Left renal cortex interstitium (tissue), 4 donors: ENCODE results near the gene BOLA1. TPM values are rescaled to one million over a fixed set of nuclear protein-coding genes. Genes with fewer than 3 reads are reported as not detected.
A peak's percentile ranks its signal among the peaks of the same experiment; 100 is the strongest.
"Not testable (repeated sequence)": the region's sequence is repeated elsewhere in the genome, so short reads cannot be mapped to it uniquely, and the experiment has no call there.

Experiments
- DNase-seq, 4 donors: peaks; one replicate each; pipeline ENCODE4 v3.0.0-alpha.2; 2013; ENCODE audit warnings: low read depth in 4 of 4, low spot score in 2 of 4, missing footprints in 1 of 4
- polyA plus RNA-seq, 4 donors: library from polyadenylated mRNA; unstranded; fragments of 120-200 nt; gene quantifications; one replicate each; pipeline ENCODE4 v1.2.1, GENCODE V29; 2013; ENCODE audit not compliant: insufficient read length in 4 of 4

Gene BOLA1
- polyA plus RNA-seq, 4 donors: 20.6 to 29.5 (median 25.6) TPM

DNA sequence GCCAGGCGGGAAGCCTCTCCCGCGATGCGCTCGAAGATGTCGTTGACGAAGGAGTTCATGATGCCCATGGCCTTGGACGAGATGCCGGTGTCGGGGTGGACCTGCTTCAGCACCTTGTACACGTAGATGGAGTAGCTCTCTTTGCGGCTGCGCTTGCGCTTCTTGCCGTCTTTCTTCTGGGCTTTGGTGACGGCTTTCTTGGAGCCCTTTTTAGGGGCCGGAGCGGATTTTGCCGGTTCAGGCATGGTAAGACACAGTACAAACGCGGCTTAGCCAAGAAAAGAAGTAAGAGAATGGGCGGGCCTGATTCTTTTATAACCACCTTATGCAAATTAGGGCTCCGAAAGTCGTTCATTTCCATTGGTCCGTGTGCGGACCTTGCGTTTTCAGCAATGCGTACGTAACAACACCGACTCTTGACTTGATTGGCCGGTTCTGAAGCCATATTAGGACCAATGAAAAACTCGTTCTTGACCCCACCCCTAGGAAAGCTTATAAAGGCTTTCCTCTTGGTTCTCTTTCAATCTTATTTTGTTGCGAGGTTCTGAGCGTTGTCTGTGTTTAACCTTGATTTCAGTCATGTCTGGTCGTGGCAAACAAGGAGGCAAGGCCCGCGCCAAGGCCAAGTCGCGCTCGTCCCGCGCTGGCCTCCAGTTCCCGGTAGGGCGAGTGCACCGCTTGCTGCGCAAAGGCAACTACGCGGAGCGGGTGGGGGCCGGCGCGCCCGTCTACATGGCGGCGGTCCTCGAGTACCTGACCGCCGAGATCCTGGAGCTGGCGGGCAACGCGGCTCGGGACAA lies 12.8 kb upstream of the BOLA1 start:
- DNase-seq: peak; percentile 97 to 99 (median 98)

DNA sequence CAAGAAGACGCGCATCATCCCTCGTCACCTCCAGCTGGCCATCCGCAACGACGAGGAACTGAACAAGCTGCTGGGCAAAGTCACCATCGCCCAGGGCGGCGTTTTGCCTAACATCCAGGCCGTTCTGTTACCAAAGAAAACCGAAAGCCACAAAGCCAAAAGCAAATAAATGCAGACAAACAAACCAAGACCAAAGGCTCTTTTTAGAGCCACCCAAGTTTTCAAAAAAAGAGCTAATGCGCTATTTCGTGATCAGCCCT lies 12.2 kb upstream of the BOLA1 start:
- not testable (repeated sequence) for DNase-seq

- DNase-seq: peak; percentile 92 to 98 (median 96)
Observed at GRCh38 chr1:149887456-149888246, 11.7 kb upstream of the BOLA1 start.

DNA sequence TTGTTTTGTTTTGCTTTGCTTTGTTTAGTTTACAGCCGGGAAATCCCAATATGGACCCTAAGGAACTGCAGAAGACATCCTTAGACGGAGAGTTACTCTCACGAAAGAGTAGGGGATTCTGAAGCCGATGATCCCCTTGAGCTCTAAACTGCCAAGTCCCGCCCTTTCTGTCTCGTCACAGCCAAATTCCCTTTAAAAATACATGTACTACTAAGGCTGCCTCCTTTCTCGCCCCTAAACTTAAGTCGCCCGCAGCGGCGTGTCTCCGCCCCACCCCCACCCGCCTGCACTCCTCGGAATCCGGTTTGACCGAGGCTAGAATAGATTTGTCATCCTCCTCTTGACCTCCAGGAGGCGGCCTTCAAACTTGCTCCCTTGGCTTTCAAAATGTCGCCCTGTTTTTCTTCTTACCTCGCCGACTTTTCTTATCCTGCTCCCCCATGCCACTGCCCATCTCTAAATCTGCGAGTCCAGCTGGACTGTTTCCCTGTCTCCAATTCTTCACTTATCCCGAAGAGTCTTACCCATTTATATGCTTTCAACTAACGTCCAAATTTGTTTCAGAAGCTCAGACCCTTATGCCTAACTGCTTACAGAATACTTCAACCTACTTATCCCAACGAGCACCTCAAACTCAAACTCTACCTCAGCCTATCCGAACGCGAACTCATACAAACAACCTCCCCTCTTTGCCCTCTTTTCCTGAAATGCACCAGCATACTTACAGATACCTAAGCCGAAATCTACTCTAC lies 10.9 kb upstream of the BOLA1 start:
- peak; percentile 83 to 92 (median 87) for DNase-seq

- DNase-seq: peak in 1 of 4 donors; percentile 59
Observed at GRCh38 chr1:149888999-149889289, 10.4 kb upstream of the BOLA1 start.

- DNase-seq: no peak
Observed at GRCh38 chr1:149896575-149896974, 2.8 kb upstream of the BOLA1 start.

DNA sequence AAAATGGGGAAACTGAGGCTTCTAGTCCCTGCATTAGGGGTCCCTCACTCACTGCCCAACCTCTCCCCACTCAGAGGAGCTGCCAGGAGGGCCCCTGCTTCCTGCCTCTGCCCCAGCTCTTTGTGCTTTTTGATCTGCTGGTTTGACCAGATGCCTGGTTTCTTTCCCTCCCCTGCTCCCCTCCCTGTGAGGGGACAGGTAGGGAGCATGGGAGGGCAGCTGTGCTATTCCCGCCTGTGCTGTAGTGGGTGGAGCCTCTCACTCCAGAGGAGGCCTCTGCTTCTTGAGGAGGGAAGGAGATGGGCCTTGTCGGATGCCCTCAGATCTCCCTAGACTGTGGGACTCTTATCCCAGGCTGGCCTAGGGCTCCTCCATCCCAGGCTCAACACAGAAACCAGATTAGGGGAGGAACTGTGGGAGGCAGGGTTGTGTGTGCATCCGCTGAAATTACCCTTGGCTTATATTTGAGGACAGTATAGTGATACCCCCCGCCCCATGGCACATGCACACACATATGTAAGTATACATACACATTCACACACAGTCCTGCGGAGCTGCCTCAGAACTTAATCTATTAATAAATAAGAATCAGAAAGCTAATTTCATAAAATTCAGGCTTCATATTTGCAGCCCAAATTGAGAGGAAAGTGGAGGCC lies 4.6 kb downstream of the BOLA1 start:
- DNase-seq: no peak

GRCh38 chr1:149906570-149907075 lies 7.3 kb downstream of the BOLA1 start:
- no peak for DNase-seq

DNA sequence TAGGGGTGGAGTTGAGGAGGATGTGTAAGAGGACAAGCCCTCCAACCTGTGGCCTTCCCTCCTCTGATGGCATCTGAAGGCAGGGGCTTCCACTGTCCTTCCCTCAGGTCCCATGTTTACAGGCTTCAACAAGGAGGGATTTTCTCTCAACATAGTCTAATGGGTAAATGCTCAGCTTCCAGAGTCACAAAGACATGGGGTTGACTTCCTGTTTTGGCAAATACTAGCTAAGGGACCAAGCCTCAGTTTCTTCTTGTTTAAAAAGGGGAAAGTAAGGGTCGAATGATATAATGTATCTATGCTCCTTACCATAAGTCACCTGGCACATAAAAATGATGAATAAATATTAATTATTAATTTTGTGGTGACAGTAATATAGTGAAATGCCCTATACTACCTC lies 15.2 kb downstream of the BOLA1 start:
- no peak for DNase-seq

DNA sequence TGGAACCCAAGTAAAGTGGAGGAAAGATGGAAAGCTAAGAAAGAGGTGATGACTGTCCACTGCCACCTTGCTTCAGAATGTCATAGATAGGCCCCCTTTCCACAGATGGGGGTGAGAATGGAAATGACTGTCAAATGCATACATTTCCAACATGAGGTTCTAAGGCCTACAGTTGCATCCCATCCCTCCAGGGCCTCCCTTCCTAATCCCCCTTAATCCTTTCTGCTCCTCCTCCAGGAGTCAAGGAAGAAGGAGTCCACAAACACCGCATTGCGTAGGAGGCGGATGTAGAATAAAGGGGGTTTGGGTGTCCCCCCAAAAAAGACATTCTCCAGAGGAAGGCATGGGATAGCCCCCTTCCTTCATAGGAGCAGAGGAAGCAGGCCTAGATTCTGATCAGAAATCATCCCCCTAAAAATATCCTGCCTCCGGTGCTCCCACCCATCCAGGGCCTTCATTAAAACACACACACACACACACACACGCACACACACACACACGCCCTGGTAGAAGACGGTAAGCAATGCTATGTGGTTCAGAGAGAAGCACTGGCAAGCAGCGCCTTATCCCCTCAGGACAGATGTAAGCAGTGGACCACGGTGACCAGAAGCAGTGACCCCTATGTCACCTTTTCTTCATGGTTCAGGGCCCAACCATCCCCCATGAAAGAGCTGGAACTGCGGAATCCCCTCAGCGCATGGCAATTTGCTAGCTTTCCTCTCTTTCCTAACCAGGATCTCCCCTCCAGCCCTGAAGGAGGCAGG lies 16.2 kb downstream of the BOLA1 start:
- DNase-seq: no peak

DNA sequence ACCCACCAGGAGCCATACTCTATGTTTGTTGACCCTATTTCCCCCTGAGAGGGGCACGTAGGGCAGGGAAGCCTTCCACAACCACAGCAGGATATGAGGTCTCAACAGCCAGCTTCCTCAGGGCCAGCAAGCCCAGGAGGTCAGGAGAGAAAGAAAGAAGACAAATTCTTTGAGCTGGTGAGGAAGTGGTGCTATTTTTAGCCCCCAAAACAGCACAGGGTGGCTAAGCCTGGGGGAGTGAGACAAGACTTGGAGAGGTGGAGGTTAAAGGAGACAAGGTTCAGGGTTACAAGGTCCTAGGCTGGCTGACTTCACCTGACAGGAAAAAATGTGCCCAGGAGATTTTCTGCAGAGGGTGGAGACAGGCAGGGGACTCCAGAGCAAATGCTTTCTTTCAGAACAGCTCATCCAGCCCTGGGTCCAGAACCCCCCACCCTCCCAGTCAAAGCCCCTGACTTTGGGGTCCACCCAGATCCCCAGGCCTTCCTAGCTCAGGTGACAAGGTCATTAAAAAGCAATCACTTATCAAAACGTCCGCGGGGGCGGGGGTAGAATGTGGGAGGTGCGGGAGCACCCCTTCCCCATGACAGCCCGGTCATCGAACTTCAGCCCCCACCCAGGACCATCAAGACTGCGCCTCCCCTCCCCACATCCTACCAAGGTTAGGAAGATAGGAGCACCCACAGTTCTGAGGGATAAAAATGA lies 17.0 kb downstream of the BOLA1 start:
- no peak for DNase-seq

GRCh38 chr1:149916898-149917252 lies 17.5 kb downstream of the BOLA1 start:
- DNase-seq: no peak

DNA sequence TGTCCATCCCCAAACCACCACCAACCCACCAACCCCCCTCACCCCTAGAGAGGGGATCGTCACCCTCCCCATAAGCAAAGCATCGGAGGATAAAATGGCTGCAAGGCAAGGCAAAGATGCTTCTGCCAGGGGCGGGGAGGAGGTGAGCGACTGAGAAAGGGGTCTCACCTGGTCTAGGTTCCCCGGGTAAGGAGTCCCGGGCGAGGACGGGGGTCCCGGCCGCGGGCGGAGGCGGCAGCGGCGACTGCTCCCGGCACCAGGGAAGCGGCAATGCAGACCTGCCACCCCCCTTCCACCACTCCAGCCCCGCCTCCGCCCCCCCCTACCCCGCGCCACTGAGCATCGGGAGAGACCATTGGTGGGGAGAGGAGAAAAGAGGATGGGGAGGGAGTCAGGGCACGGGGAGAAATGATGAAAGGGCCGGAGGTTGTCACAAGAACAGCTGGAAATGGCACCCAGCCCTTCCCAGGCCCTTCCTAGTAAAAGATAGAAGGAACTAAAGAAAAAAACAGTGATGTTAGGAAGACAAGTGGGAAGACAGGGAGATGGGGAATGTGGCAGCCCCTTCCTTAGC lies 18.3 kb downstream of the BOLA1 start, which contains the start of gene SV2A:
Gene SV2A (minus strand): TSS at position 274 of the 574 bp plus-strand sequence. CDS start 4,004 bp downstream, outside the sequence.
- no peak for DNase-seq

- no peak for DNase-seq
Observed at GRCh38 chr1:149923626-149924025, 24.3 kb downstream of the BOLA1 start.

- DNase-seq: no peak
Observed at GRCh38 chr1:149925345-149925744, 26.0 kb downstream of the BOLA1 start.

- no peak for DNase-seq
Observed at GRCh38 chr1:149925751-149926150, 26.4 kb downstream of the BOLA1 start.

GRCh38 chr1:149926296-149926695 lies 26.9 kb downstream of the BOLA1 start:
- DNase-seq: no peak

DNA sequence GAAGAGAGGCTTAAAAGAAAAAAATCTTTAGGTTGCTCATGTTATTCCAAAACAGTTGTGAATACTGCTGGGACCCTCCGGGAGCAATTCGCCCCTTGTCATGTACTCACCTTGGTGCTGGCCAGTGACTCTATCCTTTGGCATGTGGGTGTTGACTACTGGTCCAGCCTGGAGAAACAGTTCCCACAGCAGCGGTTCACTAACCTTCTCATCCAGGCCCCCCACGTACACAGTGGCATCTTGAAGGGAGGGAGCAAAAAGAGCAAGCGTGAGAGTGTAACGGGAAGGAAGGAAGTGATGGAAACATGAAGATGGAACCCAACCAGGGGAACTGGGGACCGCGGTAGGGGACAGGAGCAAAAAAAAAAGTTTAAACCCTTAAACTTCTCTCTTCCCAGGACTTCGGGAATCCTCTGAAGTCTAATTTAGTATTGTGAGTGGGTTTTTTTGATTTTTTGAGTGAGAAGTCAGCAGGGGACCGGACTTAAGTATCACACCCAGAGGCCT lies 27.7 kb downstream of the BOLA1 start:
- DNase-seq: no peak
